GM18519 (cell line): ENCODE results near the gene DOK5.

Experiments used
- ATAC-seq: cut with Tn5 transposase; IDR thresholded peaks from one replicate; pipeline ENCODE4 v1.9.1; 2021; ENCODE audit warnings: mild to moderate bottlenecking, moderate library complexity; ENCODE audit not compliant: unreplicated experiment, low FRiP score

Gene DOK5

DNA sequence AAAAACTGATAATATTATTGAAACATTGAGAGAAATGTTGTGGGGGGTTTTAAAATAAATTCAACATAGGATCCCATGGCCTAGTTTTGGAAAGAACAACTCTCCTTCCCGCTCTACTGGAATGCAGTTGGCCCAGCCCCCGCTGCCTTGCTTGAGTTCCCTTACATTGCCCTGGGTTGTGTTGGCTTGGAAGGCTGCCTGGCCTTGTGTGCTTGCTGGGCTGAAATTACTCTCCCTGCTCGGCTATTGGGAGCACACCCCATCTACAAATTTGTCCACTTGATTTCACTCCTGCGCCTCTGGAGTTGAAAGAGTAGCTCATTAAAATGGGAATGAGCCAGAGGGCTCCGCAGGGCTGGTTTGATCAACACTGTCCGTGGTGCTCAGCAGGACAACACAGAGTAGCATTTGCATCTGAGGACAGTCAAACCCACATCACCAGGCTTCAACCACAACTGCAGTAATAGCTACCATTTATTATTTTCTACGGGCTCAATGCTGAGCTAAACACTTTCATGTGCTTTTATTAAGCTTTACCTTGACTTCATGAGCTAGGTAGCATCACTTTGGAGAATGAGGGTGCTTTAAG is 35.2 kb downstream of the DOK5 start:
- no peak for ATAC-seq

DNA sequence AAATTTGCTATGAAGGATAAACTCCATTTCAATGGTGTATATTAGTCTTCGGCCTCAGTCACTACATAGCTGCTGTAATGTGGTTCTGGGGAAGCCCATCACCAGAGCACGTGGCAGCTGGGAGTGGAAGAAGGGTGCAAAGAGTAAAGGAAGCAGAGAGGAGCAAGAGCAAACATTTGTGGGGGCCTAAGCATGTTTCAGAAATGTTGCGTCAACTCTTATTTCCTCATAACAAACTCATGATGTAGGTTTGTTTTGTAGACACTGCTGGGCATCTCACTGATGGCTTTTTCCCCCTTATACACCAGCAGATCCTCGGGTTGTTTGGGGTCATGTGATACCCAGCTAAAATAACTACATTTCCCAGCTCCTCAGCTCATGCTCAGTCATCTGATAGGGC is 37.3 kb downstream of the DOK5 start:
- no peak for ATAC-seq

DNA sequence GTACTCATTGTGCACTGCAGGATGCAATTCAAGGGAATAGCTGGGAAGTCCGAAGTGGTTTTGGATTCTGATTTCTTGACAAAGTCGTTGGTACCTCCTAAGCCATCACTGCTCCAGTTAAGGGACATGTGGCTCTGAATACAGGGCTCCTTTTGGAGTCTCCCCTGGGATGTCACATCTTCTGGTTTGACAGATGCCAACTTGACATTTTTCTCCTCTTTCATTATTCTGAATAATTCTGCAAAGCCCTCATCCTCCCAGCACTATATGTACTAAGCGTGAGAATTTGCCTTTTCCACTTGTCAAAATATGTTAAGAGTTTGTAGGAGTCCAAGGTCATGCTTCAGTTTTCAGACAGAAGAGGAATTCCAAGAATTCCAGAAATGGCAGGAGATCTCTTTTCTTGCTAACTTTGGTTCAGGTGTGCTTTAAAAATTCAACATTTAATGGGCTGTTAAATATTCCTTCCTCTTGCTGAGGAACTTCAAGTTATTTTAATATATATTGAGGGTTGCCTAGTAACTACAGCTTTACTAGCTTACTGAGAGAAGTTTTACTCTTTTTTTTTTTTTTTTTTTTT is 38.7 kb downstream of the DOK5 start:
- no peak for ATAC-seq

DNA sequence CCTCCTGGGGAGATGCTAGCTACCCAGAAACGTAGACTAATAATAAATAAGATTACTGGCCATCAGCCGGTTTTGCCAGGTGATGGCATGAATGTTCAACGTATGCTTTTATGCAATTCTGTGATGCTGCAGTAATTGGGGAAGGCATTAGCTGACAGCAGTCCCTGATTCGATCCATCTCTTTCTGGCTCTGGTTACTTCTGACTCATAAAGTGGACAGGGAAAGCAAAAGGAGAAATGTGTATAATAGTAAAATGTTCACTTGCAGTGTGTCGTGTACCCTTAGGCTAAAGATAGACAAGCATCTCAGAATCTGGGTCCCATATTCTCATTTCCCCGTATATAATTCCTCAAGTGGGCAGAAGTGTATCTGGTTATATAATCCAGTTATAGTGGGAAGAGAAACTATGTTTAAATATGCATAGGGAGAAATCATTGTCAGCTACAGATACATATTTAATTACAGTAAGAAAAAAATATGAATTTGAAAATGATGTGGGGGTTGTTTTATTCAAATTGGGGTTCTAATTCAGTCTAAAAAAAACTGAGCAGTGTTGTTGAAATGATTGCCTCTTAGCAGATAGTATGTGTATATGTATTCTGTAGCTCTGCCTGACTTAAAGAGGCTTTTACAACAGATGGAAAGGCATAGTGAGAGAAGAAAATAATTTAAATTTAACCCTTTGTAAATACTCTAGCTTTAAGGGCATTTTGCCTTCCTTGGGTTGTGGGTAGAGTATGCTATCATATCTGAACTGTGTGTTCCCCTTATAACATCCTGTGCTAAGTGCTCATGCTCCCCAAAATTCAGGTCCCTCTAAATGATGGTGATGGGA is 40.6 kb downstream of the DOK5 start:
- ATAC-seq = no peak

GRCh38 chr20:54517241-54517975 is 42.0 kb downstream of the DOK5 start:
- ATAC-seq = no peak

GRCh38 chr20:54524849-54525248 is 49.5 kb downstream of the DOK5 start:
- no peak for ATAC-seq

DNA sequence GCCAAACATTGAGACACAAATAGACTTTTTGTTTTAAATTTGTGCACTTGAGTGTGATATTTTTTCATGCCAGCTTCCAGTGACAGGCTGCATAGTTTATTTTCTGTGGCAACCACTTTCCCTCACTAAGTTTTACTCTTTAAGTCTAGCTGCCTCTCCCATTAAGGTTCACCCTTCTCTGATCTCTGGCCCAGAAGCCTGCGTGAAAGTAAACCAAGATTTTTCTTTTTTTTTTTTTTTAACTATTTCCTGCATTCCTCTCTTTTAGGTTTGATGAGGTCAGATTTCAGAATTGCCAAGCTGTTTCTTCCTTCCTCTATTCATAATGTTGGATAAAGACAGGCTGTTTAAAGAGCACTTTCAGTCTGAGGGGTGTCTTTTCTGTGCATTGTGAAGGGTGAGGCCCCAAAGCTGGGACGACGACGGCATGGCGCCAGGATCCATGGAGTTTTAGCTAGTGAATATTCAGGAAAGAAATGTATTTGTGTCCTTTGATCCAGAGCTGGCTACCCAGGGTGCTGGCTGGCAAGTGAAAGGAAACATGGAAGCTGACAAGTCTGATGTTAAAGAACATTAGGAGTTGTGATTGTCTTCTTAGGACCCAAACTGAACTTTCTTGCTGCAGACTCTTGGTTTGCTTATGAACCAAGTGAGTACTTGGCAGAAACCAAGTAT is 50.7 kb downstream of the DOK5 start:
- no peak for ATAC-seq

DNA sequence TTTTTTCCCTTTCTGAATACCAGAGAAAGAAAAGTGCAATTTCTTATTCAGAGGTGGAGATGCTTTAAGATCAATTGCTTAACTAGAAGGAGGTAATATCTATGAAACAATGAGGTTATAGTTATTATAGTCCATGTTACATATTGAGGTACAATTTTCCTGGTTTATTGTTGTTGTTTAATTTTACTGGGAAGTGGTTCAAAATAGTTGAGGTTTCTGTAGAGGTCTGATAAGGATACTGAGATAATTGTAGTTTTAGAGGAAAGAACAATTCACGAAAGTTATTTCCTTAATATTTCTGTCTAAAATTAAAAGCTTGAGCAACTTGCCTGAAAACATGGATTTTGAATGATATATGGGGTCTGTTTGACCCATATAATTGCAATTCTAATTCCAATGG is 51.4 kb downstream of the DOK5 start:
- ATAC-seq = no peak

GRCh38 chr20:54532573-54532972 is 57.2 kb downstream of the DOK5 start:
- ATAC-seq = no peak

DNA sequence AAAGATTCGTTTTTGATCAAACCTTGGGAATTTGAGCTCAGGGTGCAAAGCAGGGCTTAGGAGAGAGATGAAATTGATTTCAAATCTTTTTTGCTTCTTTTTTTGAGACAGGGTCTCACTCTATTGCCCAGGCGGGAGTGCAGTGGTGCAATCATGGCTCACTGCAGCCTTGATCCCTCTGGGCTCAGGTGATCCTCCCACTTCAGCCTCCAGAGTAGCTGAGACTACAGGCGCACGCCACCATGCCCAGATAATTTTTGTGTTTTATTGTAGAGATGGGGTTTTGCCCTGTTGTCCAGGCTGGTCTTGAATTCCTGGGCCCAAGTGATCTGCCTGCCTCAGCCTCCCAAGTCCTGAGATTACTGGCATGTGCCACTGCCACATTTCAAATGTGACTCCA is 58.7 kb downstream of the DOK5 start:
- ATAC-seq = no peak

GRCh38 chr20:54535033-54535432 is 59.6 kb downstream of the DOK5 start:
- ATAC-seq = no peak

GRCh38 chr20:54535746-54536145 is 60.4 kb downstream of the DOK5 start:
- no peak for ATAC-seq

GRCh38 chr20:54539521-54540046 is 64.2 kb downstream of the DOK5 start:
- ATAC-seq = no peak

GRCh38 chr20:54543369-54543768 is 68.0 kb downstream of the DOK5 start:
- no peak for ATAC-seq

DNA sequence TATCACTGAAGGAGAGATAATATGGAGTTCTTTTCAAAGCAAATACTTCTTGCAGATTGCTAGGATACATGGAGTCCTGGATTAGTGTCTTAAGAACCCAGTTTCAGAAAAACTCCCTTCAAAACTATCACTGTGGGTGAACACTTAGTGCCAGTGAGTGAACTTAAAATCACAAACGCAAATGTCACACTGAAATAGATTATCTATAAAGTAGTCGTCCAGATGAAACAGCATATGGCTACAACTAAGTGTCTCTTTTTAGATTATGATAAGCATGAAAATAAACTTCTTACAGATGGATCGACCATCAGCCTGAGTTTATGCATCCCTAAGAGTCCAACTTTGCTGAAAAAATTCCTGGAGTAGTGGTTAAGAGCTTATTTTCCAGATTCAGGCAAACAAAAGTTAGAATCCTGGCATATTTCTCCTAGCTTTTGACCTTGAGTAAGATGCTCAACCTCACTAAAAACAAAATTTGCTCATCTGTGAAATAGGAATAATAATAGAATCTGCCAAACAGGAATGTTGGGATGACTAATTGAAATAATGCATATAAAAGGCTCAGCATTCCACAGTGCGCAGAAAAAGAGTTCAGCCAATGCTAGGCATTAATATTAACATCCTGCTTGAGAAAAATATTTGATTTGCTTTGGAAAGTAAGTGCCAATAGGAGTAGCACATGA is 70.4 kb downstream of the DOK5 start:
- ATAC-seq = no peak

DNA sequence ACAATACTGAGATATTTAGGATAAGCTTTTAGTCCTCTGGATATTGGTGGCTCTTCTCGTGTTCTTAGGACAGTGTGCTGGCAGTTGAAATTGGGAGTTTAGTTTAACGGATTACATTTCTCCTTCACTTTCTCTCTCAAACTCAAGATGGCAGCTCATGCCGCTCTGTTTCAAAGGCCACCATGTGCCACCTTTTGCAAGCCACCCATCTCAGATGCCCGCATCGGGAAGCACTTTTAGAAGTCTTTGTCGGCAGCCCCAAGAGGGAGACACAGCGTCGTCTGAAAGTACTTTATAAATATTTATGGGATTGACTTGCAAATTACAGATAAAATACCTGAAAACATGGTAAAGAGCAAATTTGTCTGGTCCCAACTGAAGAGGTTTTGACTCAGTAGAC is 73.5 kb downstream of the DOK5 start:
- no peak for ATAC-seq

- no peak for ATAC-seq
Observed at GRCh38 chr20:54549658-54550326, 74.4 kb downstream of the DOK5 start.

GRCh38 chr20:54550776-54551396 is 75.5 kb downstream of the DOK5 start:
- ATAC-seq = no peak

DNA sequence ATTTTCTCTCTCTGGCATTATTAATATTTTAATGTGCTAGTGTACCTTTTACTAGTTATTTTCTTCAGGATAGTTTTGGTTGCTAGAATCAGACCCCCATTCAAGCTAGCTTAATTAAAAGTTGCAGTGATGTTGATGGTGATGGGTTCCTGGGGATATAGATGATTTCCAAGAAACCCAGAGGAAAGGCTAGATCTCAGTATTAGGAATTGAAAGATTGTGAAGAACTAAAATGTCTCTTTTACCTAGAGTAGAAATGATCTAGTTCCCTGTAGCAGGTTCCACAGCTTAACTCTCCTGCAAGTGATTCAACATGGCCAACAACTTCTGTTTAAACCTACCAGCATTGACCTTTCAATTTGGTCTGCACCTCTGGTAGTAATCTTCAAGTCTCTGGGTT is 78.6 kb downstream of the DOK5 start:
- ATAC-seq = no peak
